Activated T-cell treated with anti-CD3 and anti-CD28 coated beads, Interleukin-2, amount 50 U/mL, for 48 hours (primary cell): Measurements from ENCODE around the gene ZDHHC8.
"Not testable (repeated sequence)": the region's sequence is repeated elsewhere in the genome, so short reads cannot be mapped to it uniquely, and the experiment has no call there.

Source experiments
- DNase-seq, 2 experiments: peaks; one replicate each; pipeline ENCODE4 v3.0.0-alpha.2; 2020

Gene ZDHHC8

GRCh38 chr22:20145206-20145831 lies 13.7 kb downstream of the ZDHHC8 start:
- no peak for DNase-seq

- DNase-seq: no peak
Observed at GRCh38 chr22:20145832-20146223, 14.2 kb downstream of the ZDHHC8 start.

- no peak for DNase-seq
Observed at GRCh38 chr22:20146777-20147176, 15.2 kb downstream of the ZDHHC8 start.

- DNase-seq: no peak
Observed at GRCh38 chr22:20147237-20147988, 15.8 kb downstream of the ZDHHC8 start.

- DNase-seq: no peak
Observed at GRCh38 chr22:20148414-20148813, 16.8 kb downstream of the ZDHHC8 start.

GRCh38 chr22:20149257-20150250 lies 17.9 kb downstream of the ZDHHC8 start:
- no peak for DNase-seq

GRCh38 chr22:20150381-20151275 lies 19.0 kb downstream of the ZDHHC8 start, which contains the start of gene CCDC188:
TSS of gene CCDC188 (minus strand) at chr22:20151055. CDS start at chr22:20150986, 69 bp downstream.
- DNase-seq: no peak

- no peak for DNase-seq
Observed at GRCh38 chr22:20151276-20151588, 19.6 kb downstream of the ZDHHC8 start.

- no peak for DNase-seq
Observed at GRCh38 chr22:20152464-20152890, 20.9 kb downstream of the ZDHHC8 start.

GRCh38 chr22:20153945-20154344 lies 22.3 kb downstream of the ZDHHC8 start:
- DNase-seq: no peak

- DNase-seq: no peak
Observed at GRCh38 chr22:20154602-20155187, 23.1 kb downstream of the ZDHHC8 start.

GRCh38 chr22:20155330-20156041 lies 23.9 kb downstream of the ZDHHC8 start:
- DNase-seq: no peak

GRCh38 chr22:20156042-20156389 lies 24.4 kb downstream of the ZDHHC8 start:
- no peak for DNase-seq

GRCh38 chr22:20156611-20157429 lies 25.2 kb downstream of the ZDHHC8 start:
- DNase-seq: peak; percentile 91 to 93

- DNase-seq: no peak
Observed at GRCh38 chr22:20157430-20158183, 26.0 kb downstream of the ZDHHC8 start.

- DNase-seq: no peak
Observed at GRCh38 chr22:20158391-20159036, 26.9 kb downstream of the ZDHHC8 start.

GRCh38 chr22:20159076-20159475 lies 27.5 kb downstream of the ZDHHC8 start:
- no peak for DNase-seq

- not testable (repeated sequence) for DNase-seq
Observed at GRCh38 chr22:20159531-20159930, 27.9 kb downstream of the ZDHHC8 start.

GRCh38 chr22:20160041-20160440 lies 28.4 kb downstream of the ZDHHC8 start:
- DNase-seq: no peak
